Brain microvascular endothelial cell (primary cell): ENCODE measurements around the gene SH2D2A.

Experiments used
- DNase-seq: peaks from one replicate; pipeline ENCODE4 v3.0.0-alpha.2; 2020
- H3K27ac ChIP-seq: fragments of 250-450 bp; sonication (Bioruptor Pico); 2 replicates; pipeline ENCODE4 v1.5.1; 2020; ENCODE audit warnings: mild to moderate bottlenecking, moderate library complexity
- H3K27me3 ChIP-seq: fragments of 250-450 bp; sonication (Bioruptor Pico); replicated peaks from 2 replicates; pipeline ENCODE4 v1.5.1; 2020; ENCODE audit warnings: mild to moderate bottlenecking
- H3K36me3 ChIP-seq: fragments of 250-450 bp; sonication (Bioruptor Pico); replicated peaks from 2 replicates; pipeline ENCODE4 v1.5.1; 2020; ENCODE audit warnings: mild to moderate bottlenecking
- H3K4me3 ChIP-seq: 2 replicates; pipeline ENCODE4 v1.5.1; 2011; ENCODE audit warnings: low read depth, mild to moderate bottlenecking, control low read depth, low read length, moderate library complexity
- CTCF ChIP-seq: IDR thresholded peaks from 2 replicates; pipeline ENCODE4 v1.5.1; 2011; ENCODE audit warnings: low read depth, mild to moderate bottlenecking, moderate library complexity, low read length, control low read depth, inconsistent platforms; ENCODE audit errors: missing control alignments
- in situ Hi-C: cut with HindIII; loops from 2 replicates; pipeline ENCODE4 v1.10.0; 2017; ENCODE audit warnings: low sequenced_read_pairs, low pct_ligation_motif_present

The SH2D2A gene

DNA sequence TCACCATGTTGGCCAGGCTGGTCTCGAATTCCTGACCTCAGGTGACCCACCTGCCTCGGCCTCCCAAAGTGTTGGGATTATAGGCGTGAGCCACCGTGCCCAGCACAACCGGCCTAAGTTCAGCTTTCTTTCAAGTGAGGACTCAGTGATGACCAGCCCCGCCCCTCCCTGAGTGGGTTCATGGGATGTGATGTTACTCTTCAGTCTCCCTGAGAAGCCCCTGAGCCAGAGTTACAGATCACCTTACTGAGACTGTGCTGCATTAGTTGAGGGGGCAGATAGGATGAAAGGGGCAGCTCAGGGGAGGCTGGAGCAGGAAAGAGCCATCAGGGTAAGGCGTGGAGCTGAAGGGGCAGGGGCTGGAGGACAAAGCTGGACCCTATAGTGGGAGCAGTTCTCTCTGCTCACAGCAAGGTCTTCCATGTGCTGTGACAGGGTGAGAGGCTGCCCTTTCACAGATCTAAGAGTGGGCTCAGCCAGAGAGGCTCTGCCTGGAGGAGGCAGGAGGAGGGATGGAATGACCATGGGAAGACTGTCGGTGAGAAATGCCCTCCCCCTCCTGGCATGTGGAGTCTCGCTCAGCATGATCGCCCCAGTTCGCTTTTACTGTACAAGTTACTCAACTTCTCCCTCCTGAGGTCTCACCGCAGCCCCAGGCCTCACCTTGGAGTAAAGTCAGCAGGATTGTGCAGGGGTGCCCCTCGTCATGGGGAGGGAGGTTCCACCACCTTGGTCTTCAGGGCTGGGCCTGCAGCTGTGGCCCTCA, 13.4 kb downstream of the SH2D2A start:
- H3K36me3 ChIP-seq, result peaks cover 27% of the 10 kb centered on the region
- in situ Hi-C loops, result no loop called here

DNA sequence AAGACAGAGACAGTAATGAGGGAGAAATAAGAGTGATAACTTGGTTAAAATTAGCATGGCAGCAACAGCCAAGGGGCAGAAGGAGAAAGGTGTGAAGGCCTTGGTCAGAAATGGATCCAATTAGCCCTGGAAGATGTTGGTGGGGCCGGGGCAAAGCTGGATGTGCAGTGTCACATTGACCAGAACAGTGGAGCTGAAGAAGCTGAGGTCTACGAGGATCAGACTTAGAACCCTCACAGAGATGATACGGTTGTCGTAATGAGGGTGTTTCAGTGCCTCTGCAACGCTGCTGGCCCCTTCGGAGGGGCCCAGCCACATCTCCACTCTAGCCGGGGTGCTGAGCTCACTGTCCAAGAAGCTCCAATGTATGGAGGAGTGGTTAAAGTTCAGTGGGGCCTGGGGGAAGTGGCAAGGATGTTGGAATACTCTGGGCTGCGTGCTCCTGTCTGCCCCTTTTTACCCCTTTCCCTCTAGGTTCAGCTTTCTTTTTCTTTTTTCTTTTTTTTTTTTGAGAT, 14.2 kb downstream of the SH2D2A start:
- H3K4me3 ChIP-seq, result no peak overlapping the region
- no peak overlapping the region for H3K27ac ChIP-seq
- TF ChIP-seq CTCF, result no peak
- no peak for DNase-seq
- no peaks in the 10 kb centered on the region for H3K27me3 ChIP-seq
- in situ Hi-C loops, result no loop called here
- peaks cover 35% of the 10 kb centered on the region for H3K36me3 ChIP-seq

More for the DNA sequence above, 13.4 kb downstream of the SH2D2A start:
- TF ChIP-seq CTCF, result no peak
- Histone ChIP-seq H3K27me3 (no peaks in the 10 kb centered on the region), H3K4me3 (no peak overlapping the region), H3K27ac (no peak overlapping the region)
- DNase-seq, result no peak

DNA sequence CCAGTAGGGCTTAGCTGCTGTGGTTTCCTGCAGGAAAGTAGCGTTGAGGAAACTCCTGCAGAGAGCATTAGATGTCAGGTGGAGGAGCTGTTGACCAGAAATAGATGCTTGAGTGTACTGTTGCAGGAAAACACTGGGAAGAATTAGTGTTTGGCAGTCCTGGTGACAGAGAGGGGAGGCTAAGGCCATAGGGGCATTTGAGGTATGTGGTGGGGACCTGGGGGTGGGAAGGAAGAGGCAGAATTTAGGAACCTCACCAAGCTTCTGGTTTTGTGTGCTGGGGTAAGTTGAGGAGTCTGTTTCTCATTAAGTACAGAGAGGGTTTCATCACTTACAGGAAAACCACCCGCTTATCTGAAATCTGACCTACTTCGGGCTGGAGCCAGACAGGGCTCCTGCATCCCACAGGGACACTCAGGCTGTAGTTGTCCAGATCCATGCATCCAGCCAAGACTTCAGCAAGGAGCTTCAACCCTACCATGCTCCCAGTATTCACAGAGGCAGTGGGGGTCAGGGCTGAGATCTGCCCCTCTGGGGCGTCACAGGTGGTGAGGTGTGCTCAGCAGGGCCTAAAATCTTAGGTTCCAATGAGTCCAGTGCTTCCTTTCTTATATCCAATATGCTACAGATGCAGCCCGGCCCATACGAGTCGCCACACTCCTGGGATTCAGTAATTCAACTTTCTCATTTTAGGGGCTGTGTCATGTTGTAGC, 15.1 kb downstream of the SH2D2A start:
- no peak overlapping the region for H3K27ac ChIP-seq

DNA sequence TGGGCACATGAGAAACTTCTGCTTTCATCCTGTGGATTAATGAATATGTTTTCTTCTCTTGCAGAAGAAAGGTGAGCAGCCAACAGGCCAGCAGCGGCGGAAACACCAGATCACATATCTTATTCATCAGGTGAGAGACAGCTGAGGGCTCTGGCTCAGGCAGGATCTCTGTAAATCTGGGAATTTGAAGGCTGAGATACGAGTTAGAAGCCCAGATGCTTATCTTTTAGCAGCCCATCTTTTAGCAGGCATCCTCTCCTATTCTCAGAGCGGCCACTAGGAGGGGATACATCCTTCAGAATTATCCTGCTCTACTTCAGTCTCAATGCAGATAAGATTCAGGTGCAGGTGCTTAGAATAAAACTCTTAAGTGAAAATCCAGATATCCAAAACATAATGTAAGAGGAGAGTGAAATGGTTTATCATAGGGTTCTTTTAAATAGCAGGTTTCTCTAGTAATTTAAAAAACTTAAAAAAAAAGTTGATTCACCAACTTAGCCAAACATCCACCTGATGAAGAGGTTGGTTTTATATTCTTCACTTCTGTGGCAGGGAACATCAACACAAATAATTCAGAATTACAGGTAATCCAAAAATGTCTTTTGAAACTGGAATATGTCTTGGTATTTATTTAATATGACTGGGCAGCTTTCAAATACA, 19.3 kb downstream of the SH2D2A start:
- peak; percentile 87 for TF ChIP-seq CTCF
- DNase-seq, result peak; percentile 47

More for the DNA sequence above, 15.1 kb downstream of the SH2D2A start:
- in situ Hi-C loops, result no loop called here
- Histone ChIP-seq H3K36me3 (peaks cover 39% of the 10 kb centered on the region), H3K4me3 (no peak overlapping the region), H3K27me3 (no peaks in the 10 kb centered on the region)
- peak; percentile 41 for TF ChIP-seq CTCF
- peak; percentile 32 for DNase-seq

DNA sequence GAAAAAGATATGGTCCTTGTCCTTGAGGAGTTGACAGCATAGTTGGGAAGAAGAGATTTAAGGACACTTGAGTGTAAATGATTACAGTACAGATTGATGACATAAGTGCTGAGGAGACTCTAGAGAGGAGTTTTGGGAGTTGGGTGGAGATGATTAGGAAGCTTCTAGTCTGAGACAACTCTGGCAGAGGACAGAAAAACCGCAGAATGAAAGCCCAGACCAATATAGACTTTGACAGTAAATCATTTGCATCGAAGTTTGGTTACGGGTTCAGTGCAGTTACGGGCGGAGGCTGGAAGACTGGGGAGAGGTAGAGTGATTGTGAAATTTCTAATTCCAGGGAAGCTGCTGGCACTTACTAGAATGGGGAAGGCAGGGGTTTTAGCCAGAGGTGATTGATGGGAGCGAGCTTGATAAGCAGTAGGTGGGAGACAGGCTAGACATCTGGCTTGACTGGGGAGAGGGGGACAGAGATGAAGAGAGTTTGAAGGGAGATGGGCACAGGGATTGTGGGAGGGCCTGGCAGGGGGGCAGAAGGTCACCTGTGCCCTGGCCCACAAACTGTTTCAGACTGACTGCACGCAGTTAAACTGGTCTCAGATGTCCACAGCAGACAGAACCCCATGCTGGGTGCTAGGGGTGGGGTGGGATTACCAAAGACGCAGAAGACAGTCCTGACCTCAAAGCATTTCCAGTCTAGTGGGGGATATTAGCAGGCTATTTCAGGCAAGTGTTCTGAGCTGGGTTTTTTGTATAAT, 20.1 kb downstream of the SH2D2A start:
- Histone ChIP-seq H3K27me3 (no peaks in the 10 kb centered on the region), H3K36me3 (peaks cover 72% of the 10 kb centered on the region), H3K27ac (no peak overlapping the region), H3K4me3 (no peak overlapping the region)
- no peak for DNase-seq
- TF ChIP-seq CTCF, result no peak
- in situ Hi-C loops, result no loop called here

More for the DNA sequence above, 19.3 kb downstream of the SH2D2A start:
- in situ Hi-C loops, result no loop called here
- Histone ChIP-seq H3K4me3 (no peak overlapping the region), H3K27me3 (no peaks in the 10 kb centered on the region), H3K27ac (no peak overlapping the region), H3K36me3 (peaks cover 67% of the 10 kb centered on the region)
